Measurements from ENCODE around the gene CIB4.

DNA sequence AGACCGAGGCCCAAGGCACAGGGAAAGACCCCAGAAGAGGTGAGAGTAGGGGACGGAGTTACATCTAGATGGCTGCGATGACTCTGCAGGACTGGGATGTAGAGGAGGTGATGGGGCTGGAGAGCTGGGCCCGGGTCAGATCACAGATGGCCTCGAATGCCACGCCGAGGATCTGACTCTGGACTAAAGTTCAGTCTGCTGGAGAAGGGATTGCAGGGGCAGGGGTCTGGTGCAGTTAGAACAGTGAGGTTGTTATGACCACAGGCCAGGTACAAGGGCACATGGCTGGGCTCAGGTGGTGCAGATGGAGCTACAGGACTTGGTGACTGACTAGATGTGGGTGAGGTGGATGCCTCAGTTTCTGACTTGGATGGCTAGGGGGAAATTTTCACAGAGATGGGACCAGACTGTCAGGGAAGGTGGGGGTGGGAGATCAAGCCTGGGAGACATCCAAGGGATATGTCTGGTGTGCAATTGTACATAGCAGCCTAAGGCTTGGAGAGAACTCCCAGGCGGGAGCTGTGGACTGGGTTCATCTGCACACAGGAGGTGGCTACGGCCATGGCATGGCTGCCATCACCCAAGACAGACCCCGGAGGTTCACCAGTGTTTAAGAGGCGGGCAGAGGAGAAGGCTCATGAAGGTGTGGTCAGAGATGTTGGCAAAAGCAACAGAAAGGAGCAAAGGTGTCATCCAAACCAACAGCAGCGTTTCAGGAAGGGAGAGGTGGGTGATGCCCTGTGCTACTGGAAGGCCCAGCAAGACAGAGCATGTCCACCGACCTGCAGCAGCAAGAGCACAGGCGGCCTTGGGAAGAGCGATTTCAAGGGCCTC, 66.9 kb downstream of the CIB4 start:
- TF ChIP-seq, protein P1, sequence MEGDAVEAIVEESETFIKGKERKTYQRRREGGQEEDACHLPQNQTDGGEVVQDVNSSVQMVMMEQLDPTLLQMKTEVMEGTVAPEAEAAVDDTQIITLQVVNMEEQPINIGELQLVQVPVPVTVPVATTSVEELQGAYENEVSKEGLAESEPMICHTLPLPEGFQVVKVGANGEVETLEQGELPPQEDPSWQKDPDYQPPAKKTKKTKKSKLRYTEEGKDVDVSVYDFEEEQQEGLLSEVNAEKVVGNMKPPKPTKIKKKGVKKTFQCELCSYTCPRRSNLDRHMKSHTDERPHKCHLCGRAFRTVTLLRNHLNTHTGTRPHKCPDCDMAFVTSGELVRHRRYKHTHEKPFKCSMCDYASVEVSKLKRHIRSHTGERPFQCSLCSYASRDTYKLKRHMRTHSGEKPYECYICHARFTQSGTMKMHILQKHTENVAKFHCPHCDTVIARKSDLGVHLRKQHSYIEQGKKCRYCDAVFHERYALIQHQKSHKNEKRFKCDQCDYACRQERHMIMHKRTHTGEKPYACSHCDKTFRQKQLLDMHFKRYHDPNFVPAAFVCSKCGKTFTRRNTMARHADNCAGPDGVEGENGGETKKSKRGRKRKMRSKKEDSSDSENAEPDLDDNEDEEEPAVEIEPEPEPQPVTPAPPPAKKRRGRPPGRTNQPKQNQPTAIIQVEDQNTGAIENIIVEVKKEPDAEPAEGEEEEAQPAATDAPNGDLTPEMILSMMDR (IDR thresholded peaks at IDR 0.05) = no peak
- TF ChIP-seq POLR2A (IDR thresholded peaks at IDR 0.05) (no peak), POLR2AphosphoS5 (IDR thresholded peaks at IDR 0.05) (no peak), EP300 (IDR thresholded peaks at IDR 0.05) (no peak)

Data from sigmoid colon (tissue), 4 donors.